Breast epithelium (tissue), 3 donors: ENCODE results near the gene PLOD3.

Source experiments
- POLR2AphosphoS5 ChIP-seq, 3 donors: sonication (generic); formaldehyde crosslinking; IDR thresholded peaks; one replicate each; pipeline ENCODE4 v1.6.1; 2017; ENCODE audit warnings: antibody characterized with exemption in 3 of 3
- TF ChIP-seq, protein P1 (sequence below), 3 donors: fragments of 450-650 bp; IDR thresholded peaks; one replicate each; pipeline ENCODE4 v1.5.1; 2016 to 2017; ENCODE audit warnings: antibody characterized with exemption in 3 of 3, mild to moderate bottlenecking in 3 of 3, moderate library complexity in 3 of 3

DNA sequence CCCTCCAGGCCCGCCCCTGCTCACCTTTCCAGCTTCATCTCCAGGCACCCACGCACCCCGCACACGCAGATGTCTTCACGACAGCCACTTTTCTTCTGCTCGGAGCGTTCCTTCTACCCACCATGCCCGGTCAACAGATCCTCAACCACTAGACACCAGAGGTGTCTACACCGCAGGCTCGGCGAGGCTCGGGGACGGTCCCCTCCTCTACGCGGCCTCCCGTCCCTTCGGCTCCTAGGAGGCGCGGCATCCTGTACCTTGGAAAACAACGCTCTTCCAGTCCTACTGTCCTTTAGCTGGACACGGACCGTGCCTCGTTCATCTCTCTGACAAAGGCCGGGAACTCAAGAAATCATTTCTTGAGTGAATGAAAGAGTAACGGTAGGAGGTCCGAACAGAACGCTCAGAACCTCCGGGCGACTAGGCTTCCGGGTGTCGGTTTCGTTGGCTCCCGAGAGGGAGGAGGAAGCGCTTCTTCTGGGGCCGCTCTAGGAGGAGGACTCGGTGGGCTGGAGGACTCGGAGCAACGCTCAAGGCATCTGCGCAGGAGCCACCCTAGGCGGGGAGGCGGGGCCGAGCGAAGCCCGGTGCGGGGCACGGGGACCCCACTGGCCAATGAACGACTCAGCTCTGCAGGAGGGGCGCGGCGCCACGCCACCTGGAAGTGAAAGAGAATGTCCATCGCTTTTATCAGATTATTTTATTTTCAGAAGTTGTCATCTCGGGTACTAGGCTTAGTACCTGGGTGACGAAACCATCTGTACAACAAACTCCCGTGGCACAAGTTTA lies 34.7 kb upstream of the PLOD3 start:
- TF ChIP-seq, protein P1, sequence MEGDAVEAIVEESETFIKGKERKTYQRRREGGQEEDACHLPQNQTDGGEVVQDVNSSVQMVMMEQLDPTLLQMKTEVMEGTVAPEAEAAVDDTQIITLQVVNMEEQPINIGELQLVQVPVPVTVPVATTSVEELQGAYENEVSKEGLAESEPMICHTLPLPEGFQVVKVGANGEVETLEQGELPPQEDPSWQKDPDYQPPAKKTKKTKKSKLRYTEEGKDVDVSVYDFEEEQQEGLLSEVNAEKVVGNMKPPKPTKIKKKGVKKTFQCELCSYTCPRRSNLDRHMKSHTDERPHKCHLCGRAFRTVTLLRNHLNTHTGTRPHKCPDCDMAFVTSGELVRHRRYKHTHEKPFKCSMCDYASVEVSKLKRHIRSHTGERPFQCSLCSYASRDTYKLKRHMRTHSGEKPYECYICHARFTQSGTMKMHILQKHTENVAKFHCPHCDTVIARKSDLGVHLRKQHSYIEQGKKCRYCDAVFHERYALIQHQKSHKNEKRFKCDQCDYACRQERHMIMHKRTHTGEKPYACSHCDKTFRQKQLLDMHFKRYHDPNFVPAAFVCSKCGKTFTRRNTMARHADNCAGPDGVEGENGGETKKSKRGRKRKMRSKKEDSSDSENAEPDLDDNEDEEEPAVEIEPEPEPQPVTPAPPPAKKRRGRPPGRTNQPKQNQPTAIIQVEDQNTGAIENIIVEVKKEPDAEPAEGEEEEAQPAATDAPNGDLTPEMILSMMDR (IDR thresholded peaks at IDR 0.05): no peak
- TF ChIP-seq POLR2AphosphoS5 (IDR thresholded peaks at IDR 0.05): peak in 2 of 3 donors; percentile 71 to 78
